Pulmonary artery endothelial cell (primary cell): Measurements from ENCODE around the gene OPA3. TPM values are rescaled to one million over a fixed set of nuclear protein-coding genes. Genes with fewer than 3 reads are reported as not detected.

Source experiments
- DNase-seq: peaks from one replicate; pipeline ENCODE4 v3.0.0-alpha.2; 2011; ENCODE audit warnings: low read depth, low spot score
- total RNA-seq: library from RNA; depleted of rRNA; stranded (reverse); fragments of >200 nt; gene quantifications from 2 replicates; pipeline ENCODE4 v1.2.3, GENCODE V29; 2014

OPA3 gene
- total RNA-seq, 1 donor from 2014 or later, result 6.0 TPM

GRCh38 chr19:45598267-45599001, 13.8 kb upstream of the OPA3 start:
- no peak for DNase-seq

- no peak for DNase-seq
Measured at GRCh38 chr19:45597425-45598111, 13.0 kb upstream of the OPA3 start.

GRCh38 chr19:45595814-45596213, 11.2 kb upstream of the OPA3 start:
- no peak for DNase-seq

GRCh38 chr19:45593520-45593919, 8.9 kb upstream of the OPA3 start:
- no peak for DNase-seq

- no peak for DNase-seq
Measured at GRCh38 chr19:45592366-45592765, 7.8 kb upstream of the OPA3 start.

GRCh38 chr19:45591638-45592005, 7.0 kb upstream of the OPA3 start:
- DNase-seq, result no peak

- DNase-seq, result no peak
Measured at GRCh38 chr19:45591004-45591637, 6.5 kb upstream of the OPA3 start.

GRCh38 chr19:45590300-45591003, 5.8 kb upstream of the OPA3 start:
- DNase-seq, result no peak

- no peak for DNase-seq
Measured at GRCh38 chr19:45589768-45590167, 5.2 kb upstream of the OPA3 start.

GRCh38 chr19:45587873-45588272, 3.3 kb upstream of the OPA3 start:
- DNase-seq, result no peak

GRCh38 chr19:45585158-45585577, 566 bp upstream of the OPA3 start:
- no peak for DNase-seq

- no peak for DNase-seq
Measured at GRCh38 chr19:45581576-45581975, 3.0 kb downstream of the OPA3 start.

- DNase-seq, result no peak
Measured at GRCh38 chr19:45578861-45579260, 5.7 kb downstream of the OPA3 start.

GRCh38 chr19:45577111-45577905, 7.3 kb downstream of the OPA3 start:
- DNase-seq, result no peak

- no peak for DNase-seq
Measured at GRCh38 chr19:45576682-45577081, 7.9 kb downstream of the OPA3 start.

- no peak for DNase-seq
Measured at GRCh38 chr19:45575216-45575615, 9.4 kb downstream of the OPA3 start.

GRCh38 chr19:45574526-45574925, 10.1 kb downstream of the OPA3 start:
- no peak for DNase-seq

GRCh38 chr19:45571457-45572220, 13.0 kb downstream of the OPA3 start:
- no peak for DNase-seq

- DNase-seq, result no peak
Measured at GRCh38 chr19:45569619-45570421, 14.8 kb downstream of the OPA3 start.

GRCh38 chr19:45568732-45569131, 15.9 kb downstream of the OPA3 start:
- no peak for DNase-seq
